Hepatocyte (in vitro differentiated cells): ENCODE results near the gene ANKRD13C.

Experiments
- CTCF ChIP-seq: fragments of 200-600 bp; sonication (generic); IDR thresholded peaks from 2 replicates; pipeline ENCODE4 v1.5.1; 2016; ENCODE audit warnings: antibody characterized with exemption, mild to moderate bottlenecking; ENCODE audit not compliant: poor library complexity
- EZH2 ChIP-seq: fragments of 200-600 bp; sonication (generic); IDR thresholded peaks from 2 replicates; pipeline ENCODE4 v1.6.1; 2016; ENCODE audit warnings: antibody characterized with exemption, mild to moderate bottlenecking, borderline replicate concordance
- EZH2phosphoT487 ChIP-seq: fragments of 200-600 bp; sonication (generic); IDR thresholded peaks from one replicate; pipeline ENCODE4 v1.6.1; 2018; ENCODE audit warnings: antibody characterized with exemption, mild to moderate bottlenecking, low read depth, moderate library complexity; ENCODE audit not compliant: unreplicated experiment, severe bottlenecking

- TF ChIP-seq CTCF (no peak), EZH2 (no peak), EZH2phosphoT487 (no peak)
Observed at GRCh38 chr1:70355111-70355407, 537 bp upstream of the ANKRD13C start.
